ENCODE results near the gene SEC24D. TPM values are rescaled to one million over a fixed set of nuclear protein-coding genes. Genes with fewer than 3 reads are reported as not detected.

The SEC24D gene
- total and polyA plus RNA-seq, 9 of the 15 experiments (the other 6 are each of a cell fraction or from before 2014, with no cell fraction given) = 7.1 to 22.5 (median 11.3) TPM

GRCh38 chr4:118835571-118836300 lies at the start of gene SEC24D (continued):
- TF ChIP-seq ARID4B (CRISPR knock-in tag; IDR thresholded peaks at IDR 0.05) = peak; percentile 79
- TF ChIP-seq GABPA (tag; conservative IDR thresholded peaks at IDR 0.05; ENCODE audit: low read depth) = no peak
- no peak for TF ChIP-seq ZNF449 (CRISPR knock-in tag; IDR thresholded peaks at IDR 0.05)
- no peak for TF ChIP-seq NELFE (IDR thresholded peaks at IDR 0.05; ENCODE audit: insufficient read depth, insufficient read length)
- no peak for TF ChIP-seq ZC3H4 (CRISPR knock-in tag; IDR thresholded peaks at IDR 0.05; ENCODE audit: borderline replicate concordance)
- peak; percentile 94 to 95 for TF ChIP-seq NRF1 (conservative IDR thresholded peaks at IDR 0.05 in 1 of 2, IDR thresholded peaks at IDR 0.05 in 1 of 2)
- TF ChIP-seq ZNF184 (CRISPR knock-in tag; IDR thresholded peaks at IDR 0.05) = no peak
- TF ChIP-seq ZKSCAN8 (CRISPR knock-in tag; IDR thresholded peaks at IDR 0.05) = no peak
- no peak for TF ChIP-seq ZNF695 (CRISPR knock-in tag; IDR thresholded peaks at IDR 0.05)
- TF ChIP-seq PTBP1 (IDR thresholded peaks at IDR 0.05; ENCODE audit: low read depth, low read length) = no peak
- 0 out of 2 replicates have a peak, but pooled peaks have one; percentile 13 for TF ChIP-seq ATF1 (CRISPR knock-in tag; IDR thresholded peaks at IDR 0.05)
- TF ChIP-seq ATF1 (tag; IDR thresholded peaks at IDR 0.05) = no peak
- TF ChIP-seq SMARCB1 (IDR thresholded peaks at IDR 0.05; ENCODE audit: insufficient read length, low read depth) = no peak
- no peak for TF ChIP-seq ZNF57 (CRISPR knock-in tag; IDR thresholded peaks at IDR 0.05)
- no peak for TF ChIP-seq RBM14 (IDR thresholded peaks at IDR 0.05; ENCODE audit: borderline replicate concordance, insufficient read depth, low read depth, low read length)
- peak; percentile 75 for TF ChIP-seq CREM (IDR thresholded peaks at IDR 0.05; ENCODE audit: low read depth)
- no peak for TF ChIP-seq DMBX1 (CRISPR knock-in tag; IDR thresholded peaks at IDR 0.05; ENCODE audit: borderline replicate concordance)
- no peak for TF ChIP-seq TAL1 (IDR thresholded peaks at IDR 0.05)
- no peak for TF ChIP-seq ZBTB5 (IDR thresholded peaks at IDR 0.05)
- no peak for TF ChIP-seq FOXJ3 (CRISPR knock-in tag; IDR thresholded peaks at IDR 0.05)
- no peak for TF ChIP-seq RFX7 (CRISPR knock-in tag; IDR thresholded peaks at IDR 0.05)
- TF ChIP-seq ZKSCAN1 (IDR thresholded peaks at IDR 0.05; ENCODE audit: low read depth, low read length) = 0 out of 2 replicates have a peak, but pooled peaks have one; percentile 33
- no peak for TF ChIP-seq SMAD3 (CRISPR knock-in tag; conservative IDR thresholded peaks at IDR 0.05)
